Measurements from ENCODE around the gene PLSCR4. TPM values are rescaled to one million over a fixed set of nuclear protein-coding genes. Genes with fewer than 3 reads are reported as not detected.
"Not testable (repeated sequence)": the region's sequence is repeated elsewhere in the genome, so short reads cannot be mapped to it uniquely, and the experiment has no call there.

PLSCR4 gene
- total RNA-seq, 1 donor from 2014 or later = 1,169 TPM

DNA sequence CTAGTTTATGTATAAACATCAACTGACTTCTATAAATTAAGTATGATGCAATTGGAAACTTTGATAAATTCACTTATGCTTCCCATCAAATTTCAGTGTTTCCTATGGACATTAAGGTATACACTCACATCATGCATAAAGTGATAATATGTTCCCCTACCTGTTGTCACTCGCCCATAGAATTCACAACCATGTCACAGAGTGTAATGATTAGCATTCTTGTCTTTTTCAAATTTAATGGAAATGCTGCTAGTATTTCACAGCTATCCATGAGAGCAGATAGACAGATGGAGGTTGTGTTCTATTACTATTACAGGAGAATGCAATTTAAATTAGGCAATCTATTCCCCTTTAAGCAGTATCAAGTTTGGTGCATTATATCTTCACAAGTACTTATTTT is 984 bp downstream of the PLSCR4 start:
- peak in 1 of 2 donors; percentile 63 for DNase-seq (ENCODE audit: low read depth in 2 of 2)

DNA sequence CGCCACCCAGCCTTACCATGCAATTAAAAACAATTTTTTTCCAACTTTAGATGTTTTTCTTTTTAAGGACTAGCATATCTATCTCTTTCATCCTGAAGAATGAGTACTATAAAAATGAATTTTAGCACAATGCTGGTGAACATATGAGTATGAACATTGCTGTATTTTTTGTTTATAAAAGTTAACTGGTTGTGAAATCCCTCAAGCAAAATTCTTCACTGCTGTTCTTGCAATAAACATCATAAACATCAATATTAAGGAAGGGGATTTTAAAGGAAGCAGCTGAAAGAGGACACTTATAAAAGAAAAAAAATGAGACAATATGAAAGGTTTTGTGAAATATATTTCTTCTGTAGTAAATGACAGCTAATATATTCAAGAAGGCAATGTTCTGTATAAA is 3.0 kb downstream of the PLSCR4 start:
- no peak for DNase-seq (ENCODE audit: low read depth in 2 of 2)

DNA sequence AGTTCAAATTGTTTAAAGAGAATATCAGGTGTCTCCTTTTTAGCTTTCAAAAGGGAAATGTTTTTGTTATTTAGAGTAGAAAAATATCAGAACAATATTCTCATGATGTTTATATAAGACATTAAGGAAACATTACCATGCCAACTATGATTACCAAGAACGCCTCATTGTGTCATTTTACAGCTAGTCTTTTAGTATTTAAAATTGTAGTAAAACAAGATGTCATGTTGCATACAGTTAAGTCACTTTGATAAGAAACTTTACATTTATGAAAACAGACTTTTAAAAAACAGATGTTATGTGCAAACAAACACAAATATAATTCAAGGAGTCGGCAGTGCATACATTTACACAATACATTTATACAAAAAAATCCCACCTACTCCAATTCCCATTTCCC is 4.4 kb downstream of the PLSCR4 start:
- DNase-seq (ENCODE audit: low read depth in 2 of 2) = peak; percentile 67 to 79

DNA sequence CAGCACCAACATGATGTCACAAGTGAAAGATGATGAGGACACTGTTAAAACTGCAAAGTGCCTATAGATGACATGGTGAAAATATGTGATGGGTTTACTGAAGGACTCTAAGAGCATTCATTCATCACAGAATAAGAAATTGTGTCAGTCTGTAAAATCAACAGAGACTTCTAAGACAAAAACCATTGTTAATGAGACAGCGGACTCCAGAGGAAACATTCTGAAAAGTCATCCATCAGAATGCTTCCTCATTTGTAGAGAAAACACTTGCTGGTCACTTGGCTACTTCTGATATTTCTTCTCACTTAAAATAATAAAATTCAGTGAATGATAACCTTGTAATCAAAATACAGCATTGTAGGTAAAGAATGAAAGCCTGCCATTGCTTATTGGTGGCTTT is 7.3 kb downstream of the PLSCR4 start:
- peak; percentile 34 to 54 for DNase-seq (ENCODE audit: low read depth in 2 of 2)

DNA sequence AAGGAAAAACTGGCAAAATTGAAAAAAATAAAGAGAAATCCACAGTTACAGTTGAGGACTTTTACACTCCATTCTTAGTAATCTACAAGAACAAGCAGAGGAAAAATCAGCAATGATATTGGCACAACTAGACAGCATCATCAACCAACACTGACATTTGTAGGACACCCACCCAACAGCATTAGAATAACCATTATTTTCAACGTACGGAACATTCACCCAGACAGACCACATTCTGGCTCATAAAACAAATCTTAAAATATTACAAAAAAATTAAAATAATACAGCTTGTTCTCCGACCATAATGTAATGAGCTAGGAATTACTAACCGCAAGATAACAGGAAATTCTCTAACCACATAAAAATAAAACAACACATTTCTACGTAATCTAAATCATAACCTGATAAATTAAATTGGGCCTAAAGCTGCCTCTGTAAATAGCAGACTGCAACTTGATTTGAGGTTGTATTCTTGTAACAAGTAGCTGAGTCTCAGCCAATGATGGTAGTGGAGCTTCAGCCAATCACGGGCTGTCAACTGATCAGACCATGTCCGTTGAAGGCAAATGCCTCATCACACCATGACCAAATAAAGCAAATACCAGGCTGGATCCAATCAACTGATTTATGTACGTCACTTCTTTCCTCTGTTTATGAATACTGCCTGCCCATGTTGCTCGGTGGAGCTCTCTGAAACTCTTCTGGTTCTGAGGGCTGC is 9.2 kb downstream of the PLSCR4 start:
- peak; percentile 87 to 89 for DNase-seq (ENCODE audit: low read depth in 2 of 2)

DNA sequence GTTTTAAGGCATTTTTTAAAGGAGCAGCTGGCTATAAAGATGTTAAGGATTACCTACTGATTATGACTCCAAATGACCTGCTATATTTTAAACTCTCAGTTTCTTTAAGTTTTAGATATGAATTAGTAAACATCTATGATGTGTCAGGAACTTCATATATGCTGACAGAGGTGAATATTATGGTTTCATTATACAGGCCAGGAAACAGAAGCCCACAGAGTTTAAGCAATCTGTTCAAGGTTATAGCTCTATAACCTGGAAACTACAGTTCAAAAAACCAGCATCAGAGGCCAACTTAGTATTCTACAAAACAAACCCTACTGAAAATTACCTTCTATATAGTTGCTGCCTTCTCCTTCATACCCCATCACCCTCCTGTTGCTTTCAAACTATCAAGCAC is 17.4 kb downstream of the PLSCR4 start:
- no peak for DNase-seq (ENCODE audit: low read depth in 2 of 2)

DNA sequence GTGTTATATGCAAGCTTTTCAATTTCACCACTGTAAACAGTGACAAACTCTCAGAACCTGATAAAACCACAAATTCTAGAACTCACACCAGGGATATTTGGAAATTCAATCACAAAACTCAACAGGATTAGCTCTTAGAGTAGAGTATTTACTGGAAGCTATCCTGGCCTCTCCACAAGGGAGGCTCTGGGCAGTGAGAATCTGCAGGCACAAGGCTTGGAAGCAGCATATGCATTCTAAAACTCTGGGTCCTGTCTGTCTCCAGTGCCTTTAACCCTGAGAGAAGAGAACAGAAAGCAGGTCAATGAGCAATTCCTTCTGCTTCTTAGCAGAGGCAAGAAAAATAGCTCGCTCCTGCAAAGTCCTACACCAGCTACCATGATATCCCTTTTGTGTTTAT is 23.4 kb downstream of the PLSCR4 start:
- no peak for DNase-seq (ENCODE audit: low read depth in 2 of 2)

DNA sequence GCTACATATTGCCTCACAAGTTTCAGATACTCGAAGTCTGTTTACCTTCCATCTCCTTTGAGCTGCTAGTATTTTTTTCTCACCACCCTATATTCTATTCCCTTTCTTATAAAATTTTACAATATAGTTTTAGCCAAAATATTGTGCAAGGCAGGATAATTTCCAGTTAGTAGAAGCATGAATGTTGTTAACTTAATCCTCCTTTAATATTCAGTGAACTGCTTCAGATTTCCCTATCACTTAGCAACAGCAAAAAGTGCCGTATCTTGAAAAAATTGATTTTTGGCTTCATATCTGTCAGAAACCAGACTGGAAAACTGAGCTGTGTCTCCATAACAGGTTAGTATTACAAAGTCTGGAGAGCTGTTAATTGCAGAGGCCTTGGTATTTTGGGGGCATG is 24.0 kb downstream of the PLSCR4 start:
- no peak for DNase-seq (ENCODE audit: low read depth in 2 of 2)

DNA sequence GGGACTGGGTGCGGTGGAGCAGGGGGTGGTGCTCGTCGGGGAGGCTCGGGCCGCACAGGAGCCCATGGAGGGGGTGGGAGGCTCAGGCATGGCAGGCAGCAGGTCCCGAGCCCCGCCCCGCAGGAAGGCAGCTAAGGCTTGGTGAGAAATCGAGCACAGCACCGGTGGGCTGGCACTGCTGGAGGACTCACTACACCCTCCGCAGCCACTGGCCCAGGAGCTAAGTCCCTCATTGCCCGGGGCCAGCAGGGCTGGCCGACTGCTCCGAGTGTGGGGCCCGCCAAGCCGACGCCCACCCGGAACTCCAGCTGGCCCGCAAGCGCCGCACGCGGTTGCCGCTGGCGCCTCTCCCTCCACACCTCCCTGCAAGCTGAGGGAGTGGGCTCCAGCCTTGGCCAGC is 25.4 kb downstream of the PLSCR4 start:
- not testable (repeated sequence) for DNase-seq (ENCODE audit: low read depth in 2 of 2)

DNA sequence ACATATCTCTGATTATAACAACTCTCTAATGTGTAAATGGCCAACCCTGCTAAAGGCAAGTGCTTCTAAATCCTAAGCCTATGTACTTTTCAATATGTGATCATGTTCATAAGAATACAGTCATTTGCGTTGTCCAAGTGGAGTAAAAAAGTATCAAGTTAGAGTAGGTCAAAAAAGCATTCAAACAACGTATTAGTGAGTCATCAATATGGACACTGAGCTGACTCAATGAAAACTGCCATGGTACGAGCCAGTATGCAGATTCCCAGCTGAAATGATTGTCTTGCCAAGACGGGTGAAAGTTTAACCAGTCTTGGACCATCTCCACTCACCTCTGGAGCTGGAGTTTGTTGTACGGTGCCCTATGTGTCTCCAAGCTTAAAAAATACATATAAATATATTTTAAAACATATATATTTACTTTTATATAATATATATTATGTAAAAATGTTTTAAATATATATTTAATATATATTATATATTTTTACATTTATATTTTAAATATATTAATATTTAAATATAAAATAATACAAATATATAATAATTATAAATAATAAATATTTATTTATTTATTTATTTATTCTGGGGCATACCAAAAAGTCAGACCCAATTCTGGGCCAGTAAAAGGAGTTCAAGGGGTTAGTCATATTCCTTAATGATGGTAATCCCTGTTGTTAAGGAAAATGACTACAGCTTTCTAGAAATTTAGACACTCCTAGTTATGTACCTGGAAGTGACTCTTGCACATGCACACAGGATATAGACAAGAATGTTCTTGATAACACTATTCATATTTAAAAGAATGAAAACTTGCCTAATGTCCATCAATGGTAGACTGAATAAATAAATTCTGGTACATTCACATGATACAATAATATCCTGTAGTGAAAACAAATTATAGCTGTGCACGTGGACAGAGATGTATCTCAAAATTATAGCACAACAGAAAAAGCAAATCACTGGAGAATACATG is 27.2 kb downstream of the PLSCR4 start:
- peak; percentile 67 to 70 for DNase-seq (ENCODE audit: low read depth in 2 of 2)

DNA sequence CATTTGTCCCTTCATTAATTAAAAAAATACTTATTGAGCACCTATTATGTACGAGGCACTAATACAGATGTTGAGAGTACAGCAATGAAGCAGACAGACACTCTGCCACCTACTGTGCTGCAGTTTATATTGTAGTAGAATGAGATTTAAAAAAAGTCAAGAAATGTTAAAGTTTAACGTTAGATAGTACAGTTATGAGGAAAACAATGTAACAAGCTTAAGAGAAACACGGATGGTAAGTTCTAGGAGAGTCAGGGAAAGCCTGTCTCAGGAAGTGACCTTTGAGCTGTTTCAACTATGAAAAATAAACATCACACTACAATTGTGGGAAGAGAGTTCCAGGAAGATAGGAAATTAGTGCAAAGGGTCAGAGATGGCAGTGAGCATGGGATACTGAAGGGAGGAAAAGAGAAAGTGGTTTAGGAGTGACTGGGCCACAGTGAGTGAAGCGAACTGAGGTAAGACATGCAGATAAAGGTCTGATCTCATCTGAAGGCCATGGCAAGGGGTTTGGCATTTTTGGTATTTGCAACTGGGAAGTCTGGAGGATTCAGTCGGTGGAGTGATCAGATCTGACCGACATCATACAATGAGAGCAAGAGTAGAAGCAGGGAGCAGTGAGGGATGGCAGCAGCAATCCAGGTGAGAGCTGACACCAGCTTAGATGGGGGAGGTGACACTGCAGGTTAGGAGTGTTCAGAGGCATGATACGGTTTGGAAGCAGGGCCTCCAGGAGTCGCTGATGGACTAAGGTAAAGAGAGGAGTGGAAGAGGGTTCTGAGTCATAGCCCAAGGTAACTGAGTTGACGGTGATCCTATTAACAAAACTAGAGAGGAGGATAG is 28.5 kb downstream of the PLSCR4 start:
- DNase-seq (ENCODE audit: low read depth in 2 of 2) = peak; percentile 88 to 94

DNA sequence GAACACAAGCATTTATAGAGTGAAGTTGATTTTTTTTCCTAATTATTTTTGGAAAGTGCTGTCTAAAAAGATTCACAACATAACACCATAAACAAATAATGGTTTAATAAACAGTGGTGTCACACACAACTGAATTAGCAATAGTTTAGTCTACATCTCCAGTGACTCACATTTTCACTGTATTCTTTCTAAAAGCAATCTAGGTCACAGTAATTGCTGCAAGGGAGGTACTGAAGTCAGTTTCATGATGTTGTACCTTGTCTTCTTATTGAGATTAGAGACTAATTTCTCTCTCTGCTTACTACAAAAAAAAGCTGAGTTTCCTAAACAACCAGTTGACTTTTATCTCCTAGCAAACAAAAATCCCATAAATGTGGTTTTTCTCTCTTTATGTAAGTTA is 29.6 kb downstream of the PLSCR4 start:
- no peak for DNase-seq (ENCODE audit: low read depth in 2 of 2)

DNA sequence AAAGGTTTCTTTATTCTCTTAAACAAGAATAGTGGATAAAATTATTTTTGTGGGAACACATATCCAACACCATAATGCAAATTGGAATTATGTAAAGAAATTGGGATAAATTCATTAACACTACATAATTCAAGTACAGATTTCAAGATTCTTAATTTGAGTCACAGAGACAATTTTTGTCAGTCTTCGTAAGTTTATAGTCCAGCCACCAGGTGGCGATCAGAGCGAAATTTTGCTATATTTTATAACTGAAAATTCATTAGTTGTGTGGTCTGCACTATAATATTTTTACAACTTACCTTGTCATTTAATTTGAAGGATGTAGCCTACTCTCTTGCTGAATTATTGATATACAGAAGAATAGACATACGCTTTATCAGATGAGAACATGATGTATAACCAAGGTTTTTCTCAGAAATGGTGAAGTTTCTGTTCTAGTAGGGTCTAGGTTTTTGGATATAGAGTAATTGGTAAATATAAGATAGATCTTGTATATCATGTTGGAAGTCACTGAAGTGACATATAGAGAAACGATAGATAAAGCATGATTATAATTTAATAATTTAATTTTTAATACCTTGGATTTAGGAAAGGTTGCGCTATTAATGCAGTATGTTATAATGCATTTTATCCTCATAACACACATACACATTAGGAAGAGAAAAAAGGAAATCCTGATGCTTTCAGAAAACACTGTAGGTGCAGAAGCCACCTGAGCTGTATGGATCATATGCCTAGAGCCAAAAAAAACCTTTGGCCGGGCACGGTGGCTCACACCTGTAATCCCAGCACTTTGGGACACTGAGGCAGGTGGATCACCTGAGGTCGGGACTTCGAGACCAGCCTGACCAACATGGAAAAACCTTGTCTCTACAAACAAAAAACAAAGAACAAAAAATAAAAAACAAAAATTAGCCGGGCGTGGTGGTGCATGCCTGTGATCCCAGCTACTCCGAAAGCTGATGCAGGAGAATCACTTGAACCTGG is 31.7 kb downstream of the PLSCR4 start:
- peak; percentile 55 to 66 for DNase-seq (ENCODE audit: low read depth in 2 of 2)

DNA sequence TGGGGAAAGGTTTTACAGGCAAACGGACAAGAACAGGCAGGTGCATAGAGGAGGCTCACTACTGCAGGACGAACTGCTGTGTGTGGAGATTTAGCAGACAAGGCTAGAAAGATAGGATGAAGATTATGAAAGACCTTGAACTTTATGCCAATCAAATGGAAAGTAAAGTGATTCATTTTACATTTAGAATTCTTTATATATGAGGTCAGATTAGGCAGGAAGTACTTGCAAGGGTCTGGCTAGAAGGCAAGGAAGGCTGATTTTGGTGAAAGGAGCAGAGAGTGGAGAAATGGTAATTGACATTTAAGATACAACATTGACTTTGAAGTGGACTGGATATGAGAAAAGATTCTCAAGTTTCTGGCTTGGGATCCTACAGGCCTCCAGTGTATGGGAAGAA is 33.6 kb downstream of the PLSCR4 start:
- no peak for DNase-seq (ENCODE audit: low read depth in 2 of 2)

DNA sequence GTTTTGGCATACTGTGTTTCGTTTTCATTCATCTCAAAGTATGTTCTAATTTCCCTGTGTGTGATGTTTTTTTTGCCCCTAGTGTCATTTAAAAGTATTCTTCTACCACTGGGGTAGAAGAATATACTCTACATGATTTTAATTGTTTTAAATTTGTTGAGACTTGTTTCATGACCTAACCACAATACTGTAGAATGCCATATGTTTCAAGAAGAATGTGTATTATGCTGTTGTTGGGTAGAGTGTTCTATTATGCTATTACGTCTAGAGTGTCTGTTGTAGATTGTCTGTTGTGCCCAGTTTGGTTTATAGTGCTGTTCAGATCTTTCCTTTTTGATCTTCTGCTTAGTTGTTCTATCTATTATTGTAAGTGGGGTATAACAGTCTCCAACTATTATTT is 36.4 kb downstream of the PLSCR4 start:
- no peak for DNase-seq (ENCODE audit: low read depth in 2 of 2)

DNA sequence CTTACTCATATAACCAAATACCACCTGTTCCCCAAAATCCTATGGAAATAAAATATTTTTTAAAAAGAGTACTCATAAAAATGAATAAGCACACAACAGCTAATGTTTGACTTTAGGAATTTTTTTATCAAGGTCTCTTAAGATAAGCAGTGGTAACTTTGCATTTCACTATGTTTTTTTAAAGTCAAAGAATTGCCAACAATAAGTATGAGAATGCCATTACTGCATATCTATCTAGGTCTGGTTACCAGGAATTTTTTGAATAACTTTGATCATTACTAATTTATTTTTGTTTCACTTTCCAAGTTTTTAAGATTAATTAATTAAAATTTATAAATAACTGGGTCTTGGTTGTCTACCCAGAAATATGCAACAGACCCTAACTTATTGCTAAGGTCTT is 41.5 kb downstream of the PLSCR4 start:
- no peak for DNase-seq (ENCODE audit: low read depth in 2 of 2)

DNA sequence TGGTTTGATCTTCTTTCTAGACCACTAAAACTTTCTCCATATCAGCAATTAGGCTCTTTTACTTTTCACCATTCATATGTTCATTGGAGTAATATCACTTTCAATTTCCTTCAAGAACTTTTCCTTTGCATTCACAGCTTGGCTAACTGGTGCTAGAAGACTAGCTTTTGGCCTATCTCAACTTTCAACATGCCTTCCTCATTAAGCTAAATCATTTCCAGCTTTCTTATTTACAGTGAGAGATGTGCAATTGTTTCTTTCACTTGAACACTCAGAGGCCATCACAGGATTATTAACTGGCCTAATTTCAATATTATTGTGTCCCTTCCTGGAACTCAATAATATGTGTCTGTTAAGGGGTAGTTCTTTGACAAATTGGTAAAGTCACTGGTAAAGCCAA is 47.1 kb downstream of the PLSCR4 start:
- no peak for DNase-seq (ENCODE audit: low read depth in 2 of 2)

DNA sequence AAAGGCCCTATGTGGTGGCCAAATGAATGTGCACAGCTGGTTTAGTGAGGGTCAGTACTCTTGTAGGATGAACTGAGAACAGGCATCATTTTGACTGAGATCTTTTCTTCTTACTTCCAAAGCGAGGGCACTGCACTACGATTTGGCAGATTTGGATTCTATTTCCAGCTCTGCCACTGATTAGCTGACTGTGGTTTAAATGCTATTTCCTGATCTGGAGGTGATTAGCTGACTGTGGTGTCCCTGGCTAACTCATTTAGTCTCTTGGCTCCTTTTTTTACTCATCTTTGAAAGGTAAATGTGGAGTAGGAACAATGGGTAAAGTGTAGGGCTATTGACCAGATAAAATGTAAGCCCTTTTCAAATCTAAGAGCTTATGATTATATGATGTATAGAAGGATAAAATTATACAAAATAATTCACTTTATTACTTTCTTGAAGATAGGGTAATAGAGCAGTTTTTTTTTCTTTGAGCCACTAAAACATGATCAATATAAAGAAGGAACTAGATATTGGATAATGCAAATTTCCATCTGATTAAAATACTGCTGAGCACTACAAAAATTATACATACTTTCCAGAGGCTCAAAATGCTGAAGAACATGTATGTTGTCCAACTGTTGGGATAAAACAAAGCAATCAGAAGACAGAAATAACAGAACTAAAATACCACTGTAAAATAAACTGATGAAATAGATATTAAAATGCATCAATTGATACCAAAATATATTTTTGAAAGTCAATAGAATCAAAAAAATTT is 50.3 kb downstream of the PLSCR4 start:
- DNase-seq (ENCODE audit: low read depth in 2 of 2) = no peak

DNA sequence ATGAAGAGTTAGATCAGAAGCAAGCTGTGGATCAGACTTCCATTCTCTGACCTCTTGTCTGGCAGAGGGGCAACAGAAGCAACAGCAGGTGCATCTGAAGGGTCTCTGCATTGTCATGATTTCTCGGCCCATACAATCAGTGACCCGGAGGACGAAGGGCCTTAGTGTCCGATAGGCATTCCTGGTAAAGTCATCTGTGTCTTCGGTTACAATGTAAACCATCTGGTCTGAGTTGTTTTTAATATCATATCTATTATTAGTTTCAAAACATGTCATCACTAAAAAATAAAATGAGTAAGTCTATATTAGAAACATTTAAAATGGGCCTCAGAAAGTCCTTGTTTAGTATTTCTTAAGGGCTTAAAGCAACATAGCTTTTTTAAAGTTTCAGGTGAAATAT is 51.1 kb downstream of the PLSCR4 start:
- no peak for DNase-seq (ENCODE audit: low read depth in 2 of 2)

DNA sequence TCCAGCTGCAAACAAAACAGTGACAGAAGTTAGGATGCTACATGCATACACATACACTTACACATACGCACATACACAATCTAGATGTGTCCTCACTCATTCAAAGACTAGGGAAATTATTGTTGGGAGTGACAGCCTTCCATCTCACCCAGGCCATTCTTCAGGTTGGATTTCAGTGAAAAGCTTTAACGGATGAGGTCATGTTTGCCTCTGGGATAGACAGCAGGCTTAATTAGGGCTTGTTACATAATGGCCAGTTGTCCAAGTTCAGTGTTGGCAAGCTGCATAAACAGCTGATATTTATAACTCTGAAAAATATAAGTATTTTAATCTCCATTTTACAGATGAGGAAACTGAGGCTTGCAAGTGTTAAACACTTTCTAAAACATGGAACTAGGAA is 54.1 kb downstream of the PLSCR4 start:
- no peak for DNase-seq (ENCODE audit: low read depth in 2 of 2)

Measured in lung microvascular endothelial cell (primary cell).